ENCODE data around the gene RET. TPM values are rescaled to one million over a fixed set of nuclear protein-coding genes. Genes with fewer than 3 reads are reported as not detected.

RET gene
- total RNA-seq: 1 to 10 TPM in 2 of 4 donors, under 1 TPM in 2; 0.27 to 2.1 (median 0.88) TPM

GRCh38 chr10:43076876-43077420, at the start of gene RET:
Gene RET (plus strand): TSS chr10:43077069. CDS start chr10:43077259, 190 bp downstream.
- peak within 1 kb of the TSS in 1 of 3 donors; percentile 12 for H3K4me3 ChIP-seq (replicated peaks in 1 of 3)
- no peak for DNase-seq
- no peaks in the 10 kb centered on the region for H3K36me3 ChIP-seq
- H3K27me3 ChIP-seq: no peaks in the 10 kb centered on the region
- no peaks in the 10 kb centered on the region for H3K9me3 ChIP-seq
- H3K27ac ChIP-seq: no peak within 1 kb of the TSS
- TF ChIP-seq CTCF (IDR thresholded peaks at IDR 0.05): no peak
- TF ChIP-seq POLR2A (IDR thresholded peaks at IDR 0.05): no peak
- intact Hi-C loops (cut with DNase I): no loop called here
- 0% methylated on average over 10 of the region's 78 CpGs; no CpG with 5 or more reads in 1 of the 2 donors for WGBS, 2 donors
- H3K4me1 ChIP-seq: peaks cover 0 to 11% of the 10 kb centered on the region in 2 donors

DNA sequence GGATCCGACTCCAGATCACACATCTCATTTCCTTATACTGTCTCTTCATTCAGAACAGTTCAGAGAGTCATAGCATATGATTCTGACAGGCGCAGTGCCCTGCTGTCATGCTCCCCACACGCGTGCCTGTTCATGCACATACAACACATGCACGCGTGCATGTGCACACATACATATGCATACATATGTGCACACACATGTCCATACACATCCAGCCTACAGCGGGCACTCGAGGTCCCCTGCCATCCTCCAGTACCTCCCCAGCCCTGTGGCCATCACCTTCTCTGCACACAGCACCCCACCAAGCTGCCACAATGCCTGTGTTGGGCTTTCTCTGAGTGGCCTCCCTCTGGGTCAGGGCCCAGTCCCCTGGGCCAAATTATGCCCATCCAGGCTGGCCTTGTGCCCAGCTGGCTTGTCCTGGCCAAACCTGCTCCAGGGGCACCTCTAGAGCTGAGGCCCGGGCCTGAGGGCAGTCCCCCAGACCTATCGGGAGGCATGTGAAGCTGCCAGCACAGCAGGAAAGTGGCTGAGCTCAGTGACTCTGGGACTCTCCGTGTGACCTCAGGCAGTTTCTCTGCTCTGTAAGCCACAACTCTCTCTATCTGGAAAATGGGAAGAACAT, 49.4 kb upstream of the RET start:
- intact Hi-C loops (cut with DNase I): no loop called here
- DNase-seq: no peak
- Histone ChIP-seq H3K4me3 (replicated peaks in 1 of 3) (no peak overlapping the region), H3K9me3 (no peaks in the 10 kb centered on the region), H3K27ac (no peak overlapping the region), H3K36me3 (no peaks in the 10 kb centered on the region), H3K4me1 (no peaks in the 10 kb centered on the region), H3K27me3 (no peaks in the 10 kb centered on the region)
- TF ChIP-seq POLR2A (IDR thresholded peaks at IDR 0.05) (no peak), CTCF (IDR thresholded peaks at IDR 0.05) (no peak)
- 79 to 81% methylated on average over 11 of the region's 11 CpGs for WGBS, 2 donors

- 94 to 97% methylated on average over 4 of the region's 6 CpGs for WGBS, 2 donors
- Histone ChIP-seq H3K36me3 (no peaks in the 10 kb centered on the region), H3K4me1 (no peaks in the 10 kb centered on the region), H3K27ac (no peak overlapping the region), H3K9me3 (no peaks in the 10 kb centered on the region), H3K27me3 (no peaks in the 10 kb centered on the region), H3K4me3 (replicated peaks in 1 of 3) (no peak overlapping the region)
- intact Hi-C loops (cut with DNase I): no loop called here
- DNase-seq: no peak
- TF ChIP-seq CTCF (IDR thresholded peaks at IDR 0.05): no peak
These were observed 48.7 kb upstream of the RET start for GRCh38 chr10:43028143-43028542.

DNA sequence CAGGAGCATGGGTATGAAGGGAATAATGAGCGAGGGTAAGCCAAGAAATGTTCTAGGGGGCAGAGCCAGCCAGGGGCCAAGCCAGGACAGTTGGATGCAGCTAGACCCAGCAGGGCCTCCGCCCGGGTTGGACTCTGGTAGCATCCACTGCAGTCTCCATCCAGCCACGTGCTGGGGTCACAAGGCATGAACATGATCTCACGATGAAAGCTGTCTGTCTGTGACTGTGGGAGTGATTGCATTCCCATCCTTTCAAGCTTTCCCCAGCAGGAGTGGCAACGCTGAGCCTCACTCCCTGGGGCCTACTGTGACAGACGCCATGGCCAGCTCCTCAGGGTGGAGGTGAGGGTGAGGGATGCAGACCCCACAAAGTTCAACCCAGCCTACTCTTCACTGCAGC, 47.8 kb upstream of the RET start:
- no peak overlapping the region for H3K27ac ChIP-seq
- intact Hi-C loops (cut with DNase I): no loop called here
- no peak for TF ChIP-seq POLR2A (IDR thresholded peaks at IDR 0.05)
- no peak for TF ChIP-seq CTCF (IDR thresholded peaks at IDR 0.05)

DNA sequence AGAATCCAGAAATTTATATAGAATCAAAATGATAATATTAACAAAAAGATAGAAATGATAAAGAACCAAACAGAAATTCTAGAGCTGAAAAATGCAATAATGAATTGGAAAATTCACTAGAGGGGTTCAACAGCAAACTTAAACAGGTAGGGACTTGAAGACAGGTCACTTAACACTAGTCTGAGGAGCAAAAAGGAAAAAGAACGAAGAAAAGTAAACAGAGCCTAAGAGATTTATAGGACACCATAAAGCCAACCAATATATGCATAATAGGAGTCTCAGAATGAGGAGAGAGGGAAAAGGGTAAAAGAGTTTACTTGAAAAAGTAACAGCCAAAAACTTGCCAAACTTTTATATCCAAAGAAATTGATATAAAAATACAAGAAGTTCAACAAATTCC, 44.3 kb upstream of the RET start:
- H3K9me3 ChIP-seq: no peaks in the 10 kb centered on the region
- no peak overlapping the region for H3K27ac ChIP-seq
- TF ChIP-seq POLR2A (IDR thresholded peaks at IDR 0.05) (no peak), CTCF (IDR thresholded peaks at IDR 0.05) (no peak)
- H3K27me3 ChIP-seq: no peaks in the 10 kb centered on the region
- intact Hi-C loops (cut with DNase I): no loop called here
- no peak overlapping the region for H3K4me3 ChIP-seq (replicated peaks in 1 of 3)
- no peak for DNase-seq
- WGBS, 2 donors: 76 to 85% methylated on average over 1 of the region's 1 CpG
- no peaks in the 10 kb centered on the region for H3K4me1 ChIP-seq
- H3K36me3 ChIP-seq: no peaks in the 10 kb centered on the region

More for the DNA sequence above, 47.8 kb upstream of the RET start:
- no peaks in the 10 kb centered on the region for H3K36me3 ChIP-seq
- H3K9me3 ChIP-seq: no peaks in the 10 kb centered on the region
- H3K4me3 ChIP-seq (replicated peaks in 1 of 3): no peak overlapping the region
- WGBS, 2 donors: 76 to 85% methylated on average over 6 to 7 of the region's 7 CpGs
- no peak for DNase-seq
- H3K27me3 ChIP-seq: no peaks in the 10 kb centered on the region
- H3K4me1 ChIP-seq: no peaks in the 10 kb centered on the region

Measured in thyroid gland (tissue), 4 donors.